NCI-H1092 treated with DMSO at 0.1 percent for 48 hours (cell line): ENCODE measurements around the gene ZDHHC1.
A peak's percentile ranks its signal among the peaks of the same experiment; 100 is the strongest.

Experiments
- DNase-seq: peaks from one replicate; lab custom pipeline; 2025; lab: John Stamatoyannopoulos, UW

ZDHHC1 gene

DNA sequence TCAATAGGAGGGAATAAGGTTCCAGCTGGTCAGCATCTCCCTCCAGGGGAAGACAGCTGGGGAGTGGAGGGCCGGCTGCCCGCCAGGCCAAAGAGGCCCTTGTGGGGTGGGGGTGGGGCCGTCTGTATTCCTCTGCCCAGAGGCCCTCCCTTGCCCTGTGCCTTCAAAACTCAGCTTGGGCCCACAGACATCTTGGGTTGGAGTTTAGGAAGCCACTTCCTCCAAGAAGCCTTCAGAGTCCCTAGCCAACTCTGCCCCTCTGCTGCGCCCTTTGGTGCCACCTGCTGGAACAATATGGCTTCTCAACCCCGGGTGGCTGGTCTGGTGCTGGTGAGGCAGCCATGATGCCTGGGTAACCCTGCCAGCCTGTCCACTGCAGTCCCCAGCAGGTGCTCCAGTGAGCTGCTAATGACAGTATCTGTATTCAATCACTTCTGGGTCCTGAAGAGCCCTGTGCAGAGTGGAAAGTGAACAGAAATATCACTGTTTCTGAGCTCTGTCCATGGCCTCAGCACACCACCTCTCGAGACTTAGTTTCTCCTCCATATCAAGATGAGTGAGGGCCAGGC lies 31.3 kb upstream of the ZDHHC1 start:
- peak; percentile 37 for DNase-seq

DNA sequence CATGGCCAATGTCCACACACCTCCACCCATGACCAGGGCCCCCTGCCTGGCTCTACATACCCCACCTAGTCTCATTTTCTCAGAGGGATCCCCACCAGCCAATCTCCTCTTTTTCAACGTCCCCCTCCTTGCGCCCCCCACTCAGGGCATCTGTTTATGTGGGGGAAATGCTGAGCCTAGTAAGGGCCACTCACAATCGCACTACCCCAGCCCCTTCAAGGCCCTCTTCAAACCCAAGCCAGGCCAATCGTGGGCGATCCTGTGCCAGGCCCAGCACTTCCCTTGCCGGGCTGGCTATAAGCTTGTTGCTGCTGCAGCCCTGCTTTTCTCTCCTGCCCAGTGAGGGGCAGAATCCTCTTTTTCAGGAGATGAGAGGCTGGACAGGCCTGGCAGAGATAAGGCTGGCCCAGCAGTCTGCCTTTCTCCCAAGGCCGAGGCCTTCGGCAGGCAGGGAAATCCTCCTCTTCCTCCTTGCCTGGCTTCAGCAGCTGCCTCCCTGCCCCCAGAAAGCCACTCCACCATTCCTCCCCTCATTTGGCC lies 30.8 kb upstream of the ZDHHC1 start:
- DNase-seq, result no peak

DNA sequence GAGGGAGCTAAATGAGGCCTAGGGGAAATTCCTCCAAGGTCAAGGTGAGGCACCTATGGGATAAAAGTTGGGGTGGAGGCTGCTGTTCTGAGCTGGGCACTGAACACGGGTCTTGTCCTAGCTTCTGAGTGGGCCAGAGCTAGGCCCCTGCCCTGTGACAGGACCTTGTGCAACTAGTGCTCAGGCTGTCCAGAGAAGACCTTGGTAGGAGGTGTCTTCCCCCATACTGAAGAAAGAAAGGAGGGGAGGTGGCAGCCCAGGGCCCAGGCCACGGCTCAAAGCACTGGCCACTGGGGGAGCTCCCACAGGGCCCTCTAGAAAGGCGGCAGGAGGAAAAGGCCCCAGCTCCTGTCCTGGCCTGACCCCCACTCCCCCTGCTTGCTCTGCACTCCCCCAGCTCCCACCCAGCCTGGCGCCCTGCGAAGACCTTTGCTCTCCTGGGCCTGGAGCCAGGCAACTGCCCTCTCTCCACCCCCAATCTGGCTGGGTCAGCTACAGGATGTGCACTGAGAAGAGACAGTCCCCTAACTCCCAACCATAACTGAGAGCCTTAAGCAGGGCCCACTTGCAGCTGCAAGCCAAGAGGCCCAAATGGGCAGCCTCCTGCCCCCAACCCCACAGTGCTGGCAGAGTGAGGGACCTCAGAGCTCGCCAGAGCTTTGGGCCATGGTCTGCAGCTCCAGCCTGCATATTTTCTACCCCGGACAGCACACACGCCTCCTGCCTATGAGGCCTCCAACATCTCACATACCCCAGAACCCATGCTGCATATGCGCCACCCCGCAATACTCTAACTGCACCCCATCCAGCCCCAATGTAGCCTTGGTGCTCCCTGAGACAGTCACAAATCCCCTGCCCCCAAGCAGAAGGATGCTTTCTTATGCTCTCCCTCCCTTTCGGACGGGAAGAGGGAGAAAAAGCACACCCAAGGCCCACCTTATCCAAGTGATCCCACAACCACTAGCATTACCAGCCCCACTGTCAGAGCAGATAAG lies 29.9 kb upstream of the ZDHHC1 start:
- DNase-seq, result no peak

DNA sequence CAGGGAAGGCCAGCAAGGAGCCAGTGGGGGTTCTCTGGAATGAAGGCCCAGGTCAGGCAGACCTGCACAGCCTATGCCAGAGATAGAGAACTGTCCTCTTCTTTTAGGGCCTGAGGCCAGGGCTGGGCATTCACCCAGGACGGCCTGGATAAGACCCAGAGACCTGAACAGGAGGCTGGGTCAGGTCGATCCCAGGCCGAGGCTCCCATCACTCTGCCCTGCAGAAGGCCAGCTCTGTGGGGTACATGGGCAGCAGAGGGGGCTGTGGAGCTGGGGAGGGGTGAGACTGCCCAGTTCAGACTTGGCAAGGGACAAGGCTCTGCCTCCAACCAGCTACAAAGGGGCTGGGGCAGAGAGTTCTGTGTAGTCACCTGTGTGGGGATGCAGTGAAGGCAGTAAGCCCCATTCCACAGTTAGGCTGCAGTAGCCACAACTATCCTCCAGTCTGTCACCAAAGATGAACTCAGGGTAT lies 29.2 kb upstream of the ZDHHC1 start:
- DNase-seq, result no peak

DNA sequence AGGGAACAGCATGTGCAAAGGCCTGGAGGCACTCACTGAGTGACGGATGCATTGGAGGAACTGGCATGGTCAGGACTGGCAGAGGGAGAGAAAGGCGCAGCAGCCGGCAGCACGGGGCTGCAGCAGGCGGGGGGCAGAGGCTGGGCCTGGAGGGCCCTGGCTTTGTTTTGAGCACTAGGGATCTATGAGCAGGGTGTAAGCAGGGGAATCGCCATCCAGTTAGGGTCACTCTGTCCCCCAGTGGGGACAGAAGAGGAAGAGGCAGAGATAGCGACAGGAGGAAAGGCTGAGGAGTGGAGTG lies 28.8 kb upstream of the ZDHHC1 start:
- no peak for DNase-seq

DNA sequence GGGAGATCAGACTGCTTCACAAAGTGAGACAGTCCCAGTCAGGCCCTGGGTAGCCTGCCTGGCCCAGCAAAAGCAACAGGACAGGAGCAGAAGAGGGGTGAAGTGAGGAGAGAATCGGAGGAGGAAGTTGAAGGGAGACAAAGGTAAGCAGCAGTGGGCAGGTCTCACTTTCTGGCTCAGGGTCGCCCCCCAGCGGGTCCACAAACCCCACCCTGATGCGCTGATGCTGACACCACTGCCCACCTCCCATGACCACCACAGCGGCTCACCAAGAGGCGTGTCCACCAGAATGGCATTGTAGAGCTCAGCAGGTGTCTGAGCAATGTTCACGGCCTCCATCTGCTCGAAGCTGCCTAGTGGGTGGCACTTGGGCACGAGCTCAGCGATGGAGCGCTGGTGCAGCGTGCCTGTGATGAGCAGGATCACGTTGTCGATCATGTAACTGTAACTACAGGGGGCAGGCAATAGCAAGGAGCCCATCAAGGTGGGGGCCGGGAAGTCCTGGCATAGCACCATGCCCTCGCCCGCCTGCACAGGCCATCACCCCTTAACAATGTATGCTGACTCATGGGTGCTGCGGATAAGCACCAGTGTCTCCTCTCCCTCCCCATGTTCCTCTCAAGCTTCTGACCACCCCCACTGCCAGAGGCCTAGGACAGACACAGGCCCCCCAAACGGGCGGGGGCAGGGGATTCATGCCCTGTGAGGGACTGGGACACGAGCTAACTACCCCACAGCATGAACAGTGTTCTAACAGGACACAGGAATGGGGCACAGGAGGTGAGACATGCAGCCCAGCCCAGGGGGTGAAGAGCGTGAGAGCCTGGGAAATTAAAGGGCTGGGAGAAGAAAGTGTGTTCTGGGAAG lies 28.2 kb upstream of the ZDHHC1 start:
- peak; percentile 29 for DNase-seq

DNA sequence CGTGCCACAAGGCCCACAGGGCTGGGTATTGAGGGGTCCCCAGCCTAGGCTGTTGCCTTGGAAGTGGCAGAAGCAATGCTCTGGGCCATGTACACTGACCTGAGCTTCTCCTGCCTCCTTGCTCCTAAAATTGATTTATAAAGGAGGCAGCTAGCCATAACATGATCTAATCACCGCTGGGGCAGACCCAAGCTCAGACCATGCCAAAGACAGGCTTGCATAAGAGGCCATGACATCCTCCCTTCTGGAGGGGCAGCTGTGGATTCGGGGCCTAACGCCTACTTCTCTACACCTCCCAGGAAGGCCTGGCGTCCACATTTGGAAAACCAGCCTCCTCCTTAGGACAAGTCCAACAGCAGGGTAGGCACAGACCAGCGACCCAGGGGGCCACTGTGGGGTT lies 27.0 kb upstream of the ZDHHC1 start:
- DNase-seq, result no peak

DNA sequence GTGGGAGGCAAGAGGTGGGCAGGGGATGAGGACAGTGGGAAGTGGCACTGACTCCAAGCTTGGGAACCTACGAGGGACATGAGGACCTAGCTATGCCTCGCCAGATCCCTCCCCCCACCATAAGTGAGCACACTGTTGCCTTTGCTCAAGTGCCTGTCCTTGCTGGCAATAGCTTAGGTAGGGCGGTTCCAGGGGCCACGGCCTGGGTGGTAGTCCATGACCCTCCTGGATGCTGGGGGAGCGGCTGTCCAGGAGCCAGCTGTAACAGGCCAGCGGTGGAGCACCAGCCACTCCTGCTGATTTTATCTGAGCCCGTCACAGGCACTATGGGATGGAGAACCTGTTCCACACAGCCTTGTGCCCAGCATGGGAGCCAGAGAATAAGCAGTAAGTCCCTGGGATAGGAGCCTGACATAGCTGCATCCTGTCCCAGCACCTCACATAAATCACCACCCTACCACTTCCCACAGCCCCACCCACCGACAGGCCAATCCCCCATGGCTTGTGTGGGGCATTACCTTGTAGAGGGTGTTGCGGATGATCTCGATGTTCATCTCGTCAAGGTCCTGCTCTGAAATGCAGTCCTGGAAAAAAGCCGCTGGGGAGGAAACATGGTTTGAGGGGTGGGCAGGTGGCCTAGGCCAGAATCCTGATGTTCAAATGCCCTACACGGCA lies 26.4 kb upstream of the ZDHHC1 start:
- no peak for DNase-seq

DNA sequence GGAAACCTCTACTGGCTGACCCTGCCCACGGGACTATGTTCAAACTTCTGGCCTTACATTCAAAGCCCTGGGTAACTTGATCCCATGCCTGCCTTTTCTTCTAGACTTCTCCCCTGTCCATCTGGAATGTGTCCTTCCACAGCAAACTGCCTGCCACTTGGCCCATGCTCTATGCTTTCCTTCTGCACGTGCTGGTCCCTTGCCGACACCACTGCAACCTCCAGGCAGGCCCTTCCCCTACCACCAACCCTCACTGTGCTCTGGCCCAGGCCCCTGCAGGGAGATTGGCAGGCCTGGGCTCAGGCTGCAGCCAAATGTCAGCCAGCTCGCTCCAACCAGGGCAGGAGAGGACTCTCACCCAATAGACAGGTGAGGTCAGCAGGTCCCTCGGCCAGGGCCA lies 25.6 kb upstream of the ZDHHC1 start:
- DNase-seq, result no peak

DNA sequence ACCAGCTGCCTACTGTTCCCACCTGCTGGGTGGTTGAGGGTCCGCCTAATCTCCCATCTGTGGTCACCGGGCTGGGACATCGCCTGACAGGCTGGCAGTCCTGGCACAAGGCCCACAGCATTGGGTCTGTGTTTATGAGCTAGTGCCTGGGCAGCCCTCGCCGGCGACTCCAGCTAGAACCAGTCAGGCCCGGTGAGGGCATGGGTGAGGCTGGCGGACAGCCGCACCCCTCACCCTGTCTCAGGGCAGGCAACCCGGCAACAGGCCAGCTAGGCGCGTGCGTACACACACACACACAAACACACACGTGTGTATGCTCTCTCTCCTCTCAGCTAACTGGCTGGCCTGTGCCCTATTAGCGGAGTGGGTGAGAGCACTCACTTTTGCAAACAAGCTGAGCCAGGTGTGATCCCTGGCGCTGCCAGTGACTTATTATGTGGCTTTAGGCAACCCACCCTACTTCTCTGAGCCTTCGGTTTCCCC lies 25.0 kb upstream of the ZDHHC1 start:
- peak; percentile 94 for DNase-seq

DNA sequence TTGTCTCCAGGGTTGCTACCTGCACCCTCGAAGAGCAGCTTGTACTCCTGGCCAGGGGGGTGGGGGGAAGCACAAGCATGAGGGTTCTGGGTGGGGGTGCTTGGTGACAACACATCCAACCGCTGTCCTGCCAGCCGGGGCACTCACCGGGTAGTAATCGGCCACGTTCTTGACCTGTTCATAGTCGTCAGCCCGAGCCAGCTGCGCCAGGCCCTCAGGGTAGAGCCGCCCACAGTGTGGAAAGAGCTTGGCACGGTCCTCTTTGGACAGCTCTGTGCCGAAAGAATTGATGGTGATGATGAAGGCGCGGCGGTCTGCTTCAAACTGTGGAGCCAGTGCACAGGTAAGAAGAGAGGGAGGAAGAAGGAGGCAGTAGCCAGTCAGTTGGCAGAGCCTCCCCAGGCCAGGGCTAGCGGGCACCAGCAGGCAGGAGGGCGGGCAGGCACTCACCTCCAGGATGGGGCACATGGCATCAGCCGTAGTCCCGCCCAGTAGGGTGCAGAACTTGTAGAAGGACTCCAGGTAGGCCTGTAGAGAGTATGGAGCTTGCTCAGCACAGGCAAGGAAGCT lies 22.6 kb upstream of the ZDHHC1 start:
- DNase-seq, result no peak

DNA sequence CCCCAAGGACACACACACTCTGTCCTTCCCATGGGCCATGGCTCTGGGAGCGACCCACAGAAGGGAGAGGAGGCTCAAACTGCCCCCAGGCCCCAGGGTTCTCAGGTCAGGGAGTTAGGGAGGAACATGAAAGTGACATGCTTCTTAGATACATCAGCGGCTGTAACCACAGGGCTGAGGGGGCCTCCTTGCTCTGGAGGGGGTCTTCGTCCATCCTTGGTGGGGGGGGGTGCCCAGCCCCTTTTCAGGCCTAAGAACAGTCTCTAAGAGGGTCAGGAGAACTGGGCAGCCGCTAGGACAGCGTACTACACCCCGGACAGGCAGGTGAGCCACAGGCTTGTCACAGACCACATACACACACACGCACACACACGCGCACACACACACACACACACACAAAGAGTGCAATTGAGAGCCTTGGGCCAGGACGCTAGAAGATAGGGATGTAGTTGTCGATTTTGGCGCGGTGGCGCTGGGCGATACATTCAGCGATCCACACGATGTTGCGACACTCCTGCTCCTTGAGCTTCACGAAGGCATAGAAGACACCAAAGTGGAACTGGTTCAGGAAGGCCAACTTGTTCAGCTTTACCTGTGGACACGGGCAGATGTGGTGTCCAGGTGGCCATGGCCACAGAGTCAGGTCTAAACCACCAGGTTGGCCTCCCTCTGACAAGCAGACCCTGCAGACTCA lies 22.0 kb upstream of the ZDHHC1 start:
- DNase-seq, result no peak

DNA sequence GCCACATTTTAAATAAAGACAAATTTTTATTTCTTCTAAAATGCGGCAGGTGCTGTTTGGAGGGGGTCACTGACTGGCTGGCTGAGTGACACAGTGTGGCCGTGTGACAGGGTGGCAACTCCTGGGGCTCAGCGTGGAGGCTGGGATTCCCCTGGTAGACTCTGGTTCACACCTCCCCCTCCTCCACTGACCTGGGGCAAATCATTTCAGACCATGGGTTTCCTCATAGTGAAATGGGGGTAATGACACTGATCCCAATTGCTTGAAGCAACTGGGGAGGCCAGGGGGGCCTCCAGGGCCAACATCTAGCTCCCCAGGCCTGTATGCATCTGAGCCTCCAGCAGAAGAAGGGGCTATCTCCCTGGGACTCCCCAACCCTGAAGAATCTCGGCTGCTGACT lies 21.2 kb upstream of the ZDHHC1 start:
- DNase-seq, result no peak

DNA sequence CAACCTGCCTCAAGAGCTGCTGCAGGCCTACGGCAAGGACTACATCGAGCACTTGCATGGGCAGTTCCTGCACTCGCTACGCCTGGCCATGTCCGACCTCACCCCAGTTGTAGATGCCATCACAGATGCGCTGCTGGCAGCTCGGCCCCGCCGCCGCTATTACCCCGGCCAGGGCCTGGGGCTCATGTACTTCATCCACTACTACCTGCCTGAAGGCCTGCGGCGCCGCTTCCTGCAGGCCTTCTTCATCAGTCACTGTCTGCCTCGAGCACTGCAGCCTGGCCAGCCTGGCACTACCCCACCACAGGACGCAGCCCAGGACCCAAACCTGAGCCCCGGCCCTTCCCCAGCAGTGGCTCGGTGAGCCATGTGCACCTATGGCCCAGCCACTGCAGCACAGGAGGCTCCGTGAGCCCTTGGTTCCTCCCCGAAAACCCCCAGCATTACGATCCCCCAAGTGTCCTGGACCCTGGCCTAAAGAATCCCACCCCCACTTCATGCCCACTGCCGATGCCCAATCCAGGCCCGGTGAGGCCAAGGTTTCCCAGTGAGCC lies 20.4 kb upstream of the ZDHHC1 start:
- no peak for DNase-seq

DNA sequence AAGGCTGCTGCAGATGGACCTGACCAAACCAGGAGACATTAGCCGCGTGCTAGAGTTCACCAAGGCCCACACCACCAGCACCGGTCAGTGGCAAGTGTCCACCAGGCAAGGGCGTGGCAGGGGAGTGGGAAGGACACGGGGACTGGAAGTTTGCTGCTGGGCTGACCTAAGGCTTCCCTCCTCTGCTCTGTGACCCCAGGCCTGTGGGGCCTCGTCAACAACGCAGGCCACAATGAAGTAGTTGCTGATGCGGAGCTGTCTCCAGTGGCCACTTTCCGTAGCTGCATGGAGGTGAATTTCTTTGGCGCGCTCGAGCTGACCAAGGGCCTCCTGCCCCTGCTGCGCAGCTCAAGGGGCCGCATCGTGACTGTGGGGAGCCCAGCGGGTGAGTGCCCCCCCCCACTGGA lies 19.5 kb upstream of the ZDHHC1 start:
- no peak for DNase-seq

DNA sequence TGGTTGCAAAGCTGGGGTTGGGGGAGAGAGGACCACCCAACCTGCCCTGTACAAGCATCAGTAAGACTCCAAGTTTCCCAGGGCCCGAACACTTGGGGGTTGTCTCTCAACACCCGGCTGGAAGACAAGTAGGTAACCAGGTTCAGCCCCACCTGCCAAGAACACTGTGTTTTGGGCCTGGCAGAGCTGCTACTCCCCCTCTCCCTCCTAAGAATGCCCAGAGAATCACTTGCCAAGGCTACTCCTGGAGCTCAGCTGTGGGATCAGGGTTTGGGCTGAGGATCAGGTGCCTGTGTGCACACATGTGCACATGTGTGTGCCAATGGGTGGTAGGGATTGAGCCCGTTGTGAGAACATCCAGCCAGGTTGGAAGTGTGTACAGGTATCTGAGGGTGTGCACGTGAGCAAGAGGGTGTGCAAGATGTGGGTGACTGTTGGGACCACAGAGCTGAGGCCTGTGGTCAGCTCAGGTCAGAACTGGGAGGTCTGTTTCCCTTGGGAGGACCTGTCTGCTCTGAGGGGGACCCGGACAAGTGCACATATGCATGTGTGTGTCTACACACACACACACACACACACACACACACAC lies 16.9 kb upstream of the ZDHHC1 start:
- no peak for DNase-seq

DNA sequence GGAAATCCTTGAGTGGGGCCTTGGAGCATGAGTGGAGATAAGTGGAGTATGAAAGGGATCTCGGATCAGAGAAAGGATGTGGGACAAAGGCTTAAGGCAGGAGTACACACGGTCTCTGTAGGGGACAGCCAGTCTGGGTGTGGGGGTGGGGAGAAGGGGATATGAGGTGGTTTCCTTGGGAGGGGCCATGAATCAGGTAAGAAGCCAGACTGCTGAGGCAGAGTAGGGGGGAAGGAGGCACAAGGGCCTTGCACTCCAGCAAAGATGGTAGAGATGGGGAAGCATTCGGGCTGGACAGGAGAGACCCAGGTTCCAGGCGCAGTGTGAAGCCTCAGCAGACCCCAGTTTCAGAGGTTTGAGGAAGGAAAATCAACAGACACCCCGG lies 16.2 kb upstream of the ZDHHC1 start:
- DNase-seq, result no peak

DNA sequence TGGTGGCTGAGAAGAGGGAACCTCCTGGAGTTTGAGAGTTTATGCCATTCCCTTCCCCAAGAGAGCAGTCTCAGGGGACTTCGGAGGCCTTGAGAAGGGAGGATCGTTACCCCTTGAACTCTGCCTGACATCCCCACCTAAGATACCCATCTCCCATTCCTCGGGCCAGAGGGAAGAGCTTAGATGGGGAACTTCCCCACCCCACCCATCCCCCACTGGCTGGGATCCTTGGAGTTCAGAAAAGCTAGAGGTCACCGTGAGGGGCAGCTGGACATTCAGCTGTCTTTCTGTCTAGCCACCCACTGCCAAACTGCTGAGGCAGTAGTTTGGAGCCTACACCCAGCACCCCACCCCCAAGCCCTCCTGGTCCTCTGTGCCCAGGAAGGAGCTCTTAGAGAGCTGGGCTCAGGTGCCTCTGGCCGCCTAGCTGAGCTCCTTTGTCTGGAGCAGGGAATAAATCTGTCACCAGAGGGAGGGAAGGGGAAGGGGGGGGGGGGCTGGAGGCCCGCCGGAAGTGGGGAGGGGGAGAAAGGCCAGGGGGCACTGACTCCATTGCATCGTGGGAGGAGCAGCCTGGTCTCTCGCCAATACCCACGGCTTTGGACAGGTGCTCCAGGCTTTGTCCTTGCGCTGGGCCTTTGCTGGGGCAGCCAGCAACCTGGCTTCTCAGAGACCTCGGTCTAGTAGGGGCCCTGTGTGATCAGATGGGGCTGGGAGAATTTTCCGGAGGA lies 15.7 kb upstream of the ZDHHC1 start:
- DNase-seq, result peak; percentile 47
